Neutrophil (primary cell): ENCODE measurements around the gene PKIB.

ENCODE experiments used
- H3K27ac ChIP-seq: fragments of 200-600 bp; sonication (generic); 2 replicates; pipeline ENCODE4 v1.5.1; 2016; ENCODE audit warnings: mild to moderate bottlenecking, moderate library complexity
- H3K27me3 ChIP-seq: fragments of 200-600 bp; sonication (generic); 2 replicates; pipeline ENCODE4 v1.6.0; 2016; ENCODE audit warnings: mild to moderate bottlenecking
- H3K36me3 ChIP-seq: fragments of 200-600 bp; sonication (generic); 2 replicates; pipeline ENCODE4 v1.5.1; 2017
- H3K4me1 ChIP-seq, 2 experiments: fragments of 200-600 bp in 1 of 2; sonication (generic) in 1 of 2; 1 replicate in 1 of 2; 2 replicates in 1 of 2; pipeline versions ENCODE4 v1.5.1 to v1.6.1; 2013 to 2016; ENCODE audit warnings: low read depth in 1 of 2, low read length in 1 of 2, mild to moderate bottlenecking in 1 of 2, moderate library complexity in 1 of 2; ENCODE audit not compliant: control insufficient read depth in 1 of 2, insufficient read depth in 1 of 2
- H3K4me3 ChIP-seq, 2 experiments: fragments of 200-600 bp in 1 of 2; sonication (generic) in 1 of 2; 1 replicate in 1 of 2; 2 replicates in 1 of 2; pipeline ENCODE4 v1.5.1; 2013 to 2016; ENCODE audit warnings: low read depth in 1 of 2, low read length in 1 of 2, mild to moderate bottlenecking in 1 of 2, moderate library complexity in 1 of 2
- H3K9me3 ChIP-seq: fragments of 200-600 bp; sonication (generic); 2 replicates; pipeline ENCODE4 v1.5.1; 2016
- TF ChIP-seq, protein P1 (sequence below): fragments of 200-600 bp; sonication (generic); IDR thresholded peaks from 2 replicates; pipeline ENCODE4 v1.5.1; 2016; ENCODE audit warnings: antibody characterized with exemption

PKIB gene

DNA sequence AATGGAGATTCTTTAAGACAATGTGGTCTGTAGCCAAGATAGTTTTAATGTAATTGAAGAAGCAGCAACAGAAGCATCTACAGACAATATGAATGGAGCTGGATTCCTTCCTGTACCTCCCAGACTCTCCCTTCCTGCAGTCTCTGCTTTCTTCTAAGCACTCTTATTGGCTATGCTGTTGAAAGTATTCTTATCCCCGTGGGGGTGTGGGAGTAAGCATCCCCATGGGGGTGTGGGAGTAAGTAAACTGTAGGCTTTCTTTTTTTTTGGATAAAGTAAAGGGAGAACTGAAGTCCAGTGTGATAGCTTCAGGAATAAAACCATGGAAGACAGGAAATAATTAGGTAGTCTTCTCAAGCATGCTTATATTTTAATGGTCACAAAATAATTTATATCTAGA, 4.1 kb downstream of the PKIB start:
- Histone ChIP-seq H3K4me3 (no peak overlapping the region), H3K9me3 (no peaks in the 10 kb centered on the region), H3K36me3 (no peaks in the 10 kb centered on the region), H3K27ac (no peak overlapping the region), H3K27me3 (peaks cover 55% of the 10 kb centered on the region), H3K4me1 (peaks cover 11 to 12% of the 10 kb centered on the region in 2 experiments)
- TF ChIP-seq, protein P1, sequence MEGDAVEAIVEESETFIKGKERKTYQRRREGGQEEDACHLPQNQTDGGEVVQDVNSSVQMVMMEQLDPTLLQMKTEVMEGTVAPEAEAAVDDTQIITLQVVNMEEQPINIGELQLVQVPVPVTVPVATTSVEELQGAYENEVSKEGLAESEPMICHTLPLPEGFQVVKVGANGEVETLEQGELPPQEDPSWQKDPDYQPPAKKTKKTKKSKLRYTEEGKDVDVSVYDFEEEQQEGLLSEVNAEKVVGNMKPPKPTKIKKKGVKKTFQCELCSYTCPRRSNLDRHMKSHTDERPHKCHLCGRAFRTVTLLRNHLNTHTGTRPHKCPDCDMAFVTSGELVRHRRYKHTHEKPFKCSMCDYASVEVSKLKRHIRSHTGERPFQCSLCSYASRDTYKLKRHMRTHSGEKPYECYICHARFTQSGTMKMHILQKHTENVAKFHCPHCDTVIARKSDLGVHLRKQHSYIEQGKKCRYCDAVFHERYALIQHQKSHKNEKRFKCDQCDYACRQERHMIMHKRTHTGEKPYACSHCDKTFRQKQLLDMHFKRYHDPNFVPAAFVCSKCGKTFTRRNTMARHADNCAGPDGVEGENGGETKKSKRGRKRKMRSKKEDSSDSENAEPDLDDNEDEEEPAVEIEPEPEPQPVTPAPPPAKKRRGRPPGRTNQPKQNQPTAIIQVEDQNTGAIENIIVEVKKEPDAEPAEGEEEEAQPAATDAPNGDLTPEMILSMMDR: no peak

DNA sequence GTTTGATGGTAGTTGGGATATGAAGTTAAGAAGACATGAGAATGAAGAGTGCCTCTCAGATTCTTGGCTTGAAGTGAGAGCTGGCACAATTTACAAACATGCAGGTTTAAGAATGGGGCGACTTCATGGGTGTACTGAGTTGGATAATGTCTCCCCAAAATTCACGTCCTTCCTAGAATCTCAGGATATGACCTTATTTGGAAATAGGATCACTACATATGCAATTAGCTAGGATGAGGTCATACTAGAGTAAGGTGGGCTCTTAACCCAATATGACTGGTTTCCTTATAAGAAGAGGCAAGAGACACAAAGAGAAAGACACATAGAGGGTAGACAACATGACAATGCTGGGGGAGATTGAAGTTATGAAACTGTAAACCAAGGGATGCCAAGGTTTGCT, 5.2 kb downstream of the PKIB start:
- Histone ChIP-seq H3K27ac (no peak overlapping the region), H3K27me3 (peaks cover 51% of the 10 kb centered on the region), H3K9me3 (no peaks in the 10 kb centered on the region), H3K36me3 (no peaks in the 10 kb centered on the region), H3K4me3 (no peak overlapping the region), H3K4me1 (peaks cover 3 to 9% of the 10 kb centered on the region in 2 experiments)
- TF ChIP-seq, protein P1: no peak

DNA sequence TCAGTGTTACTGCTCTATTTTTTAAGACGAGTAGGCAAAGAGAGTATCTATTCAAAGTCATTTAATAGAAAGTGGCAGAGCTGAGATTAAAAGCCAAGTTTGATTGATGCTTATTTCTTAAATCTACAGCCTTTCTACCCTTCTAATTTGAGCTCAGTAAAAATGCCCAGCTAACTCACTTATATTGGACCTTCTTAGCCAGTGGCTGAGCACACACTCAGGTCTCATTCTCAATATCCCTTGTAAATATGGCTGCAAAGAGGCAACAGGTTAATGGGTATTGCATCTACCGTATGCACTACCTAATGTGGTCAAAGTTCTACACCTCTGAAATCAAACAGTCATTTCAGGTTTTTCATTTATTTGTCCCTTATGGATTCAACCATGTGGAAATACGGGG, 6.7 kb downstream of the PKIB start:
- peaks cover 39% of the 10 kb centered on the region for H3K27me3 ChIP-seq

DNA sequence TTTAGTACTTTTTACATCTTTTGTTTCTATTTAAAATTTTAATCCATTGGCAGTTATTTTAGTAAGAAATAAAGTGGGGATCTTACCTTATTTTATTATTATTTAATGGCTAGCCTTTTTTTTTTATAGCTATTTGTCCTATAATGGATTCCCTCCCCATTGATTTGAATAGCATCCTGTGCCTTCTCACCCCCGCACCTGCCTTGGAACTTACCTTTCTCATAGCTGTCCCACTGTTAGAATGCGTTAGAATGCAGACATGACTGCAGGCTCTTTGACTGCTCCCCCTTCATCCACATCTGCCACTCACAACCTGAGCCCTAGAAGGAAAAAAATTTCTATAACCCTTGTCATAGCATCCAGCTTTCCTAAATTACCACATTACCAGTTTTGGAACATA, 9.1 kb downstream of the PKIB start:
- H3K36me3 ChIP-seq: no peaks in the 10 kb centered on the region
- TF ChIP-seq, protein P1: no peak
- H3K27ac ChIP-seq: no peak overlapping the region
- H3K9me3 ChIP-seq: no peaks in the 10 kb centered on the region
- no peaks in the 10 kb centered on the region for H3K4me1 ChIP-seq
- H3K27me3 ChIP-seq: peaks cover 16% of the 10 kb centered on the region
- H3K4me3 ChIP-seq: no peak overlapping the region

More for the DNA sequence above, 6.7 kb downstream of the PKIB start:
- no peak overlapping the region for H3K4me3 ChIP-seq
- H3K9me3 ChIP-seq: no peaks in the 10 kb centered on the region
- H3K4me1 ChIP-seq: no peaks in the 10 kb centered on the region
- H3K36me3 ChIP-seq: no peaks in the 10 kb centered on the region
- H3K27ac ChIP-seq: no peak overlapping the region
- TF ChIP-seq, protein P1: no peak

DNA sequence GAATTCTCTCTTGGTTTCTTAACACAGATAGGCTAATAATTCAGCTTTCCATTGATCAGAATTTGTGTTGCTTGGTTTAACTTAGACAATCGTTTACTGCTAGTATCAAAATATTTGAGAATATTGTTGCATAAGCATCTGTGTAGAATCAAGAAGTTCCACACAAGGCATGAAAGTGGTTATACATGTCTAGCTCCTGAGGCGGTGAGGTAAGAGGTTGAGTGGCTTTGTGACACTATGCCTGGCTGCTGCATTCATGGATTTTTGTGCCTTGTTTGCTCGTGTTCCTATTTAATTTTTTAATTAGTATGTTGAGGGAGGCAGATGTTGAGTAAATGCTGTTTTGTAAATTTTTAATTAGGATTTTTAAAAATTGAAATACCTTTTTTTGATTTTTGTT, 10.2 kb downstream of the PKIB start:
- Histone ChIP-seq H3K27ac (no peak overlapping the region), H3K4me3 (no peak overlapping the region), H3K27me3 (peaks cover 11% of the 10 kb centered on the region), H3K36me3 (no peaks in the 10 kb centered on the region), H3K4me1 (no peaks in the 10 kb centered on the region), H3K9me3 (no peaks in the 10 kb centered on the region)
- TF ChIP-seq, protein P1: no peak

DNA sequence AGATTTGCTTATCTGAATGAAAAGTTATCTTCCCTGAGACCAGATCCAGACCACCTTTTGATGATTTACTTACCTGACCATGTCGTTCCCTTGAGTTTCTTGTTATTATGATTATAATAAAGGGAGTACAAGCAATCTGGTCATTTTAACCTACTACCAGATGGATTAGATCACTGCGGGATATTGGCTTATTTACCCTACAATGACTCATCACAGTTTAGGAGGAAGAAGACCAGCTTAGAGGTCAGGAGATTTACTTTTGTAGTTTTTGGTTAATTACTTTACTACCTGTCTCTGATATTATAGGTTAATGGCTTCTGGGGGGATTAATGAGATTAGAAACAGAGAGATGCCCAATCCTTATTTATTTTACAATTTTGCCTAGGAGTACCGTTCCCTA, 10.7 kb downstream of the PKIB start:
- H3K27me3 ChIP-seq: peaks cover 11% of the 10 kb centered on the region
- no peaks in the 10 kb centered on the region for H3K4me1 ChIP-seq
- H3K27ac ChIP-seq: no peak overlapping the region
- no peak overlapping the region for H3K4me3 ChIP-seq
- H3K36me3 ChIP-seq: no peaks in the 10 kb centered on the region
- TF ChIP-seq, protein P1: no peak
- H3K9me3 ChIP-seq: no peaks in the 10 kb centered on the region
